ENCODE results near the gene CDC42EP4. TPM values are rescaled to one million over a fixed set of nuclear protein-coding genes. Genes with fewer than 3 reads are reported as not detected.

CDC42EP4 gene
- total and polyA plus RNA-seq, 10 donors = 7.9 to 69.6 (median 43.3) TPM

DNA sequence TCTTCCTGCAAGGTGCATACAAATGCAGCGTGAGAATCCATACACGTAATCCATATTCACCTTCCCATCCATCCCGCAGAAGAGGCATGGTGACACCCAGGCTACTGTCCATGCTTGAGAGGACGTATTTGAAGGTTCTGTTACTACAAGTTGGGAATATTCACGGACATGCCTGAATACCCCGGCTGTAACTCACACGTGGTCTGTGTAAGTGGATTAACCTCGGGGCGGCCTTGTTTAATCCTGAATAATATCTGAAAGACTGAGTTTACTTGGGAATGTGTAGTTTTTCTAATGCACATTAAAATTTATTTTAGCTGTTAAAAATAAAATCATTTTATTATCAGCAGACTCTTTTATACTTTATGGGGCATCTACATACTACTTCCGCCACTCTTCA is 63.3 kb downstream of the CDC42EP4 start:
- intact Hi-C loops (cut with DNase I; ENCODE audit: low total_unique reads) = no loop called here
- TF ChIP-seq, protein P1, sequence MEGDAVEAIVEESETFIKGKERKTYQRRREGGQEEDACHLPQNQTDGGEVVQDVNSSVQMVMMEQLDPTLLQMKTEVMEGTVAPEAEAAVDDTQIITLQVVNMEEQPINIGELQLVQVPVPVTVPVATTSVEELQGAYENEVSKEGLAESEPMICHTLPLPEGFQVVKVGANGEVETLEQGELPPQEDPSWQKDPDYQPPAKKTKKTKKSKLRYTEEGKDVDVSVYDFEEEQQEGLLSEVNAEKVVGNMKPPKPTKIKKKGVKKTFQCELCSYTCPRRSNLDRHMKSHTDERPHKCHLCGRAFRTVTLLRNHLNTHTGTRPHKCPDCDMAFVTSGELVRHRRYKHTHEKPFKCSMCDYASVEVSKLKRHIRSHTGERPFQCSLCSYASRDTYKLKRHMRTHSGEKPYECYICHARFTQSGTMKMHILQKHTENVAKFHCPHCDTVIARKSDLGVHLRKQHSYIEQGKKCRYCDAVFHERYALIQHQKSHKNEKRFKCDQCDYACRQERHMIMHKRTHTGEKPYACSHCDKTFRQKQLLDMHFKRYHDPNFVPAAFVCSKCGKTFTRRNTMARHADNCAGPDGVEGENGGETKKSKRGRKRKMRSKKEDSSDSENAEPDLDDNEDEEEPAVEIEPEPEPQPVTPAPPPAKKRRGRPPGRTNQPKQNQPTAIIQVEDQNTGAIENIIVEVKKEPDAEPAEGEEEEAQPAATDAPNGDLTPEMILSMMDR (IDR thresholded peaks at IDR 0.05 in 8 of 11, conservative IDR thresholded peaks at IDR 0.05 in 3 of 11) = no peak
- TF ChIP-seq POLR2AphosphoS5 (IDR thresholded peaks at IDR 0.05) = no peak
- TF ChIP-seq POLR2A (IDR thresholded peaks at IDR 0.05) = no peak
- Histone ChIP-seq H3K36me3 (peaks cover 0 to 60% (median 20%) of the 10 kb centered on the region in 6 donors), H3K27ac (no peak overlapping the region), H3K4me3 (no peak overlapping the region), H3K4me1 (no peaks in the 10 kb centered on the region), H3K9me3 (no peaks in the 10 kb centered on the region), H3K27me3 (replicated peaks in 1 of 7) (no peaks in the 10 kb centered on the region)
- no peak for DNase-seq
- 91 to 94% (median 92%) methylated on average over 10 of the region's 10 CpGs for WGBS, 5 donors

DNA sequence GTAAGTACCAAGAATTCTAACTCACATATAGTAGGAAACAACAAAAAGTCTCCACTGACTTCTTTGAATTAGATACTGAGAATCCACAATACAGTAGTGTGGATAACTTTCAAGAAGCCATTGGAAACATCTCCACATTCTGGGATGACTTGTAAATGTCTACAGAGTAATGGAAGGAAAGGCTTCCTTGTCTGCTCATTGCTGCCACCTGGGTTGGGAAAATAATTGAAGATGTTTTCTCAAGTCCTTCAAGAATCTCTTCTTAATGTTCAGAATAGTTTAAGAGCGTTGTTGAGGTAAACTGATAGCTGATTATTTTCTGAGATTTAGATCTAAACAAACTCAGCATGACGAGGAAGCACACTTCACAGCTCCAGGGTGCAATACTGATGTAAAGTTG is 64.1 kb downstream of the CDC42EP4 start:
- TF ChIP-seq POLR2AphosphoS5 (IDR thresholded peaks at IDR 0.05) (no peak), POLR2A (IDR thresholded peaks at IDR 0.05) (no peak)
- TF ChIP-seq, protein P1 (IDR thresholded peaks at IDR 0.05 in 8 of 11, conservative IDR thresholded peaks at IDR 0.05 in 3 of 11) = no peak
- Histone ChIP-seq H3K27ac (no peak overlapping the region), H3K27me3 (replicated peaks in 1 of 7) (no peaks in the 10 kb centered on the region), H3K4me3 (no peak overlapping the region), H3K9me3 (no peaks in the 10 kb centered on the region), H3K4me1 (no peaks in the 10 kb centered on the region), H3K36me3 (peaks cover 0 to 68% (median 26%) of the 10 kb centered on the region in 6 donors)
- 89 to 97% (median 90%) methylated on average over 2 of the region's 2 CpGs for WGBS, 5 donors
- DNase-seq = no peak
- intact Hi-C loops (cut with DNase I; ENCODE audit: low total_unique reads) = no loop called here

DNA sequence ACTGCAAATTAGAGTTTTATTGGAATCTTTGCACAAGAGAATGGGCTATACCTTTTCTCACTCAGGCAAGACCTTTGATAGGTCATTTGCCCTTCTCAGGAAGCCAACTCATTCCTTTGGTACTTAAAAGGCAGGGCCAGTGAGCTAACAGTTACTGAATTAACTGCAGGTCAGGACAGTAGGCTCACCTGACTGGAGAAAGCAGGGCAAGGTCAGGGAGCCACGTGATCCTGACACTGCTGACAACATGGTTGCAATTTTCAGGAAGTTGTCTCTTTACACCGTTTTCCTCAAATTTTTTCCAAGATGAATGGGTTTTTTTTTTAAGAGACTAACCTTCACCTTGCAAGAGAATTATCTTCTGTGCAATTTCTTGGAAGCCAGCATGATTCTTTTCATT is 71.2 kb downstream of the CDC42EP4 start:
- Histone ChIP-seq H3K27ac (no peak overlapping the region), H3K36me3 (peaks cover 0 to 73% (median 34%) of the 10 kb centered on the region in 6 donors), H3K9me3 (no peaks in the 10 kb centered on the region), H3K4me1 (peaks cover 0 to 45% (median 21%) of the 10 kb centered on the region in 6 donors), H3K4me3 (no peak overlapping the region), H3K27me3 (replicated peaks in 1 of 7) (no peaks in the 10 kb centered on the region)
- DNase-seq = no peak
- TF ChIP-seq POLR2A (IDR thresholded peaks at IDR 0.05) = no peak
- TF ChIP-seq POLR2AphosphoS5 (IDR thresholded peaks at IDR 0.05) = no peak
- TF ChIP-seq, protein P1 (IDR thresholded peaks at IDR 0.05 in 8 of 11, conservative IDR thresholded peaks at IDR 0.05 in 3 of 11) = no peak
- 40 to 67% (median 50%) methylated on average over 2 of the region's 2 CpGs for WGBS, 5 donors
- intact Hi-C loops (cut with DNase I; ENCODE audit: low total_unique reads) = no loop called here

DNA sequence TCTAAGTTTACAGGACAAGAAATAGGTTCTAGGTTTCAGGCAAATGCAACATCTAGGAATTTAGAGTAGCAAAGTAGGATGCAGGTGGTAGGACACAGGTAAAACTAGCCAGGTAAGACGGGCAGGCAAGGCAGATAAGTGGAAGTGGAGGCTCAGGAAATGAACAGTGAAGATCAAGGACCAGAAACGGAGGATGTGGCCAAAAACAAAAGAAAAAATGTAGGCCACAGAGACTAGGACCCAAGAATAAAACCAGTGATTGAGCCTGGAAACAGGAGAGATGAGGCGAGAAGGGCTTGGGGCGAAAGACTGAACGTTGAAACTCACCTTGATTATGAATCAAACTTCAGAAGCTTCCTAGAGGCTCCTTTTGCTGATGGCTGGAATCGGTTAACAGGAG is 74.1 kb downstream of the CDC42EP4 start:
- Histone ChIP-seq H3K36me3 (peaks cover 0 to 53% (median 18%) of the 10 kb centered on the region in 6 donors), H3K4me1 (peaks cover 3 to 64% (median 35%) of the 10 kb centered on the region in 6 donors), H3K27ac (peak overlapping the region in 1 of 8 donors; percentile 13), H3K27me3 (replicated peaks in 1 of 7) (no peaks in the 10 kb centered on the region), H3K9me3 (no peaks in the 10 kb centered on the region), H3K4me3 (no peak overlapping the region)
- no peak for TF ChIP-seq POLR2A (IDR thresholded peaks at IDR 0.05)
- no peak for TF ChIP-seq POLR2AphosphoS5 (IDR thresholded peaks at IDR 0.05)
- TF ChIP-seq, protein P1 (IDR thresholded peaks at IDR 0.05 in 8 of 11, conservative IDR thresholded peaks at IDR 0.05 in 3 of 11) = no peak
- 52 to 63% (median 59%) methylated on average over 6 of the region's 6 CpGs for WGBS, 5 donors
- DNase-seq = no peak
- intact Hi-C loops (cut with DNase I; ENCODE audit: low total_unique reads) = no loop called here
